Liver (tissue), 9 donors: ENCODE results near the gene TSPAN18. TPM values are rescaled to one million over a fixed set of nuclear protein-coding genes. Genes with fewer than 3 reads are reported as not detected.

Experiments used
- DNase-seq: peaks from one replicate; pipeline ENCODE4 v3.0.0-alpha.2; 2017; ENCODE audit warnings: low spot score
- H3K27ac ChIP-seq, 2 donors: one replicate each; pipeline ENCODE4 v1.7.0; 2013; ENCODE audit warnings: inconsistent platforms in 2 of 2, low read length in 2 of 2, control low read depth in 1 of 2, low read depth in 1 of 2, mild to moderate bottlenecking in 1 of 2
- H3K27me3 ChIP-seq, 4 donors: one replicate each; pipeline versions ENCODE4 v1.6.1 to v1.7.0; 2013; ENCODE audit warnings: low read length in 3 of 4, inconsistent platforms in 1 of 4, mild to moderate bottlenecking in 1 of 4, moderate library complexity in 1 of 4; ENCODE audit not compliant: control insufficient read depth in 4 of 4, insufficient read depth in 4 of 4
- H3K36me3 ChIP-seq, 4 donors: one replicate each; pipeline versions ENCODE4 v1.6.1 to v1.7.0; 2013; ENCODE audit warnings: low read length in 3 of 4, mild to moderate bottlenecking in 3 of 4, low read depth in 1 of 4, moderate library complexity in 1 of 4; ENCODE audit not compliant: control insufficient read depth in 4 of 4, insufficient read depth in 3 of 4
- H3K4me1 ChIP-seq, 4 donors: one replicate each; pipeline versions ENCODE4 v1.6.1 to v1.7.0; 2013; ENCODE audit warnings: low read length in 3 of 4, mild to moderate bottlenecking in 3 of 4, moderate library complexity in 1 of 4; ENCODE audit not compliant: control insufficient read depth in 4 of 4, insufficient read depth in 4 of 4
- H3K4me3 ChIP-seq, 3 donors: one replicate each; pipeline versions ENCODE4 v1.6.1 to v1.7.0; 2013; ENCODE audit warnings: low read length in 3 of 3, control low read depth in 1 of 3, low read depth in 1 of 3, mild to moderate bottlenecking in 1 of 3
- H3K9ac ChIP-seq, 2 donors: one replicate each; pipeline ENCODE4 v1.7.0; 2013; ENCODE audit warnings: low read length in 2 of 2, mild to moderate bottlenecking in 2 of 2, moderate library complexity in 2 of 2, control low read depth in 1 of 2, low read depth in 1 of 2
- H3K9me3 ChIP-seq, 4 donors: one replicate each; pipeline versions ENCODE4 v1.6.1 to v1.7.0; 2013; ENCODE audit warnings: low read length in 3 of 4; ENCODE audit not compliant: control insufficient read depth in 4 of 4
- CTCF ChIP-seq: fragments of 150-350 bp; IDR thresholded peaks from 2 replicates; pipeline ENCODE4 v1.5.1; 2017; ENCODE audit warnings: improper control_type of control experiment, low read depth, low read length; ENCODE audit not compliant: missing input control
- EGR1 ChIP-seq, 2 donors: IDR thresholded peaks; 2 replicates each; pipeline ENCODE4 v1.6.1; 2016 to 2018; ENCODE audit warnings: antibody characterized with exemption in 2 of 2, low read depth in 2 of 2
- FOXA1 ChIP-seq: IDR thresholded peaks from 2 replicates; pipeline ENCODE4 v1.6.1; 2016; ENCODE audit warnings: antibody characterized with exemption
- FOXA2 ChIP-seq: IDR thresholded peaks from 2 replicates; pipeline ENCODE4 v1.6.1; 2016; ENCODE audit warnings: antibody characterized with exemption
- GABPA ChIP-seq, 2 donors: IDR thresholded peaks in 1 of 2; conservative IDR thresholded peaks in 1 of 2; 2 replicates each; pipeline ENCODE4 v1.6.1; 2016; ENCODE audit warnings: antibody characterized with exemption in 2 of 2, mild to moderate bottlenecking in 1 of 2, moderate library complexity in 1 of 2
- HNF4A ChIP-seq, 2 donors: conservative IDR thresholded peaks; 2 replicates each; pipeline ENCODE4 v1.6.1; 2016; ENCODE audit warnings: antibody characterized with exemption in 2 of 2, mild to moderate bottlenecking in 2 of 2
- HNF4G ChIP-seq: IDR thresholded peaks from 2 replicates; pipeline ENCODE4 v1.6.1; 2016; ENCODE audit warnings: antibody characterized with exemption
- JUND ChIP-seq, 2 donors: IDR thresholded peaks; 2 replicates each; pipeline ENCODE4 v1.6.1; 2016; ENCODE audit warnings: antibody characterized with exemption in 2 of 2
- MAX ChIP-seq: IDR thresholded peaks from 2 replicates; pipeline ENCODE4 v1.6.1; 2016; ENCODE audit warnings: antibody characterized with exemption
- NR2F2 ChIP-seq: IDR thresholded peaks from 2 replicates; pipeline ENCODE4 v1.6.1; 2016; ENCODE audit warnings: antibody characterized with exemption
- RAD21 ChIP-seq, 2 donors: IDR thresholded peaks; 2 replicates each; pipeline ENCODE4 v1.6.1; 2016; ENCODE audit warnings: antibody characterized with exemption in 2 of 2, mild to moderate bottlenecking in 2 of 2
- RXRA ChIP-seq, 2 donors: IDR thresholded peaks; 2 replicates each; pipeline ENCODE4 v1.6.1; 2017 to 2018; ENCODE audit warnings: antibody characterized with exemption in 2 of 2, mild to moderate bottlenecking in 1 of 2
- SP1 ChIP-seq: IDR thresholded peaks from 2 replicates; pipeline ENCODE4 v1.6.1; 2018; ENCODE audit warnings: antibody characterized with exemption, mild to moderate bottlenecking
- TAF1 ChIP-seq: conservative IDR thresholded peaks from 2 replicates; pipeline ENCODE4 v1.6.1; 2016; ENCODE audit warnings: antibody characterized with exemption, mild to moderate bottlenecking
- YY1 ChIP-seq: IDR thresholded peaks from 2 replicates; pipeline ENCODE4 v1.6.1; 2016; ENCODE audit warnings: antibody characterized with exemption, mild to moderate bottlenecking
- WGBS: extraction: QIAGEN DNeasy Blood & Tissue Kit; methylation state at CpG from one replicate; pipeline ENCODE4 v1.1.7; 2013; 5-methylcytosine and 5-hydroxymethylcytosine counted together
- polyA plus RNA-seq, 2 donors: library from polyadenylated mRNA; stranded (reverse) in 1 of 2; unstranded in 1 of 2; fragments of 200-250 nt in 1 of 2; fragments of >200 nt in 1 of 2; fragmentation: Nextera tagmentation in 1 of 2; extraction: Ambion mirVana in 1 of 2; gene quantifications; one replicate each; pipeline versions ENCODE4 v1.2.1 to v1.2.3, GENCODE V29; 2013 to 2015
- total RNA-seq, 2 donors: library from RNA; depleted of rRNA; stranded (reverse); fragments of >200 nt; gene quantifications; one replicate each; pipeline ENCODE4 v1.2.3, GENCODE V29; 2014
- TF ChIP-seq, protein P1 (sequence below): IDR thresholded peaks from 2 replicates; pipeline ENCODE4 v1.6.1; 2016; ENCODE audit warnings: antibody characterized with exemption
- TF ChIP-seq, protein P2 (sequence below): IDR thresholded peaks from 2 replicates; pipeline ENCODE4 v1.6.1; 2016; ENCODE audit warnings: antibody characterized with exemption
- TF ChIP-seq, protein P3 (sequence below): IDR thresholded peaks from 2 replicates; pipeline ENCODE4 v1.6.1; 2016; ENCODE audit warnings: antibody characterized with exemption, mild to moderate bottlenecking
- donor health status: healthy.
- donor health status: healthy.
- donor health status: healthy.
- donor health status: healthy.
- donor health status: healthy.

Gene TSPAN18
- total and polyA plus RNA-seq, 4 donors, result 1.2 to 5.0 (median 2.8) TPM

DNA sequence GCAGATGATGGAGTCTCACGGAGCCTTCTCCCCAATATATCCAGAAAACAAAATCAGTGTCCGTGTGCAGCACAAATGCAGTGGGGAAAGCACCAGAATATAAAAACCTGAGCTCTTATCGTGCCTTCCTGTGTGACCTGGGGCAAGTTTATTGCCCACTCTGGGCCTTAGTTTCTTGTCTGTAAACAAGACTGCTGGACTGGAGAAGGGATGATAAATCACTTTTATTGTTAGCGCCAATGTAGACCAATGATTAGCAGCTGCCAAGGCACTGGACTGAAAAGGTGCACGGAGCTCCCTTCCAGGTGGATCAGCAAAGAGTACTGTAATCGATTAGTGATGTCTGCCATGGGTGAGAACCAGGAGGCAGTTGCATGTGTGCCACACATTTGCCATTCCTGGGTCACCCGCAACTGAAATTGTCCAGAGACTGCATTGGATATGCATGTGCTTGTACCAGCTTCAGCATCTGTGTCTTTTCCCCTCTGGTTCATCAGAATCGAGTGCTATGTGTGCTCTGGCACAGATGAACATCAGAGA, 89.2 kb downstream of the TSPAN18 start:
- Histone ChIP-seq H3K4me1 (no peaks in the 10 kb centered on the region), H3K9ac (no peak overlapping the region), H3K4me3 (no peak overlapping the region), H3K36me3 (no peaks in the 10 kb centered on the region), H3K9me3 (peaks cover 0 to 11% (median 5%) of the 10 kb centered on the region in 4 donors), H3K27me3 (no peaks in the 10 kb centered on the region), H3K27ac (no peak overlapping the region)
- DNase-seq, result no peak
- TF ChIP-seq RAD21 (IDR thresholded peaks at IDR 0.05) (no peak), NR2F2 (no peak), GABPA (IDR thresholded peaks at IDR 0.05 in 1 of 2, conservative IDR thresholded peaks at IDR 0.05 in 1 of 2) (no peak), HNF4A (conservative IDR thresholded peaks at IDR 0.05) (no peak), TAF1 (no peak), HNF4G (no peak), CTCF (no peak), YY1 (no peak), MAX (no peak), FOXA2 (no peak), EGR1 (IDR thresholded peaks at IDR 0.05; ENCODE audit: low read depth in 2 of 2) (no peak), RXRA (IDR thresholded peaks at IDR 0.05) (no peak), SP1 (no peak), FOXA1 (no peak), JUND (IDR thresholded peaks at IDR 0.05) (no peak)
- TF ChIP-seq, protein P1, sequence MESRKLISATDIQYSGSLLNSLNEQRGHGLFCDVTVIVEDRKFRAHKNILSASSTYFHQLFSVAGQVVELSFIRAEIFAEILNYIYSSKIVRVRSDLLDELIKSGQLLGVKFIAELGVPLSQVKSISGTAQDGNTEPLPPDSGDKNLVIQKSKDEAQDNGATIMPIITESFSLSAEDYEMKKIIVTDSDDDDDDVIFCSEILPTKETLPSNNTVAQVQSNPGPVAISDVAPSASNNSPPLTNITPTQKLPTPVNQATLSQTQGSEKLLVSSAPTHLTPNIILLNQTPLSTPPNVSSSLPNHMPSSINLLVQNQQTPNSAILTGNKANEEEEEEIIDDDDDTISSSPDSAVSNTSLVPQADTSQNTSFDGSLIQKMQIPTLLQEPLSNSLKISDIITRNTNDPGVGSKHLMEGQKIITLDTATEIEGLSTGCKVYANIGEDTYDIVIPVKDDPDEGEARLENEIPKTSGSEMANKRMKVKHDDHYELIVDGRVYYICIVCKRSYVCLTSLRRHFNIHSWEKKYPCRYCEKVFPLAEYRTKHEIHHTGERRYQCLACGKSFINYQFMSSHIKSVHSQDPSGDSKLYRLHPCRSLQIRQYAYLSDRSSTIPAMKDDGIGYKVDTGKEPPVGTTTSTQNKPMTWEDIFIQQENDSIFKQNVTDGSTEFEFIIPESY, result no peak
- TF ChIP-seq, protein P2, sequence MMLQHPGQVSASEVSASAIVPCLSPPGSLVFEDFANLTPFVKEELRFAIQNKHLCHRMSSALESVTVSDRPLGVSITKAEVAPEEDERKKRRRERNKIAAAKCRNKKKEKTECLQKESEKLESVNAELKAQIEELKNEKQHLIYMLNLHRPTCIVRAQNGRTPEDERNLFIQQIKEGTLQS, result no peak
- TF ChIP-seq, protein P3, sequence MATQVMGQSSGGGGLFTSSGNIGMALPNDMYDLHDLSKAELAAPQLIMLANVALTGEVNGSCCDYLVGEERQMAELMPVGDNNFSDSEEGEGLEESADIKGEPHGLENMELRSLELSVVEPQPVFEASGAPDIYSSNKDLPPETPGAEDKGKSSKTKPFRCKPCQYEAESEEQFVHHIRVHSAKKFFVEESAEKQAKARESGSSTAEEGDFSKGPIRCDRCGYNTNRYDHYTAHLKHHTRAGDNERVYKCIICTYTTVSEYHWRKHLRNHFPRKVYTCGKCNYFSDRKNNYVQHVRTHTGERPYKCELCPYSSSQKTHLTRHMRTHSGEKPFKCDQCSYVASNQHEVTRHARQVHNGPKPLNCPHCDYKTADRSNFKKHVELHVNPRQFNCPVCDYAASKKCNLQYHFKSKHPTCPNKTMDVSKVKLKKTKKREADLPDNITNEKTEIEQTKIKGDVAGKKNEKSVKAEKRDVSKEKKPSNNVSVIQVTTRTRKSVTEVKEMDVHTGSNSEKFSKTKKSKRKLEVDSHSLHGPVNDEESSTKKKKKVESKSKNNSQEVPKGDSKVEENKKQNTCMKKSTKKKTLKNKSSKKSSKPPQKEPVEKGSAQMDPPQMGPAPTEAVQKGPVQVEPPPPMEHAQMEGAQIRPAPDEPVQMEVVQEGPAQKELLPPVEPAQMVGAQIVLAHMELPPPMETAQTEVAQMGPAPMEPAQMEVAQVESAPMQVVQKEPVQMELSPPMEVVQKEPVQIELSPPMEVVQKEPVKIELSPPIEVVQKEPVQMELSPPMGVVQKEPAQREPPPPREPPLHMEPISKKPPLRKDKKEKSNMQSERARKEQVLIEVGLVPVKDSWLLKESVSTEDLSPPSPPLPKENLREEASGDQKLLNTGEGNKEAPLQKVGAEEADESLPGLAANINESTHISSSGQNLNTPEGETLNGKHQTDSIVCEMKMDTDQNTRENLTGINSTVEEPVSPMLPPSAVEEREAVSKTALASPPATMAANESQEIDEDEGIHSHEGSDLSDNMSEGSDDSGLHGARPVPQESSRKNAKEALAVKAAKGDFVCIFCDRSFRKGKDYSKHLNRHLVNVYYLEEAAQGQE, result no peak
- 93% methylated on average over 8 of the region's 8 CpGs for whole genome bisulfite sequencing
